ENCODE data around the gene NPM1.

NPM1 gene

DNA sequence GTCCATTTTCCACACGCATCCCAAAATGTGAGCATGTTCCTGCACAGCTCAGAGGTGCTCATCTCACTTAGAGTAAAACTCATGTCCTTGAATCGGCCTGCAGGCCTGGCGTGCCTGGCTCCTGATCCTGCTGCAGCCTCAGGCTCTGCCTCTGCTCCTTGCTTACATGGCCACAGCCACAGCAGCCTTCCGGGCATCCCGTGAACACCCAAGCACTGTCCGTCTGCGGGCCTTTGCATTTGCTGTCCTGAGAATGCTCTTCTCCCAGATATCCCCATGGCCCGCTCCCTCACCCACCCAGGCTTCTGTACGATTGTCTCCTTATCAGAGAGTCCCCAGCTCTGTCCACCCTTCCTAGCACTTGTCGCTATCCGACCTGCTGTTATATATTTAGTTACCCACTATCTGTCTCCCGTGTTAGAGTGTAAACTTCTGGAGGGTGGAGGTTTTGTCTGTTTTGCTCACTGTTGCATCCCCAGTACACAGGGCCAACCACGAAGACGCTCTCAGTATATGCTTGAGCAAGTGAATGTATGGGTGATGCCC is 53.7 kb downstream of the NPM1 start:
- no peak overlapping the region for H2AFZ ChIP-seq (ENCODE audit: low read depth, low read length)
- 95% methylated on average over 13 of the region's 14 CpGs for WGBS
- no peak overlapping the region for H3K4ac ChIP-seq (ENCODE audit: low read depth in 1 of 2, low read length in 2 of 2)
- H3K23ac ChIP-seq (ENCODE audit: low read length in 2 of 2) = peak overlapping the region in 1 of 2 experiments; percentile 46
- H4K8ac ChIP-seq (ENCODE audit: low read length) = no peak overlapping the region
- no peak for DNase-seq
- no peak overlapping the region for H3K18ac ChIP-seq (ENCODE audit: low read depth in 1 of 2, low read length in 2 of 2)
- peaks cover 15% of the 10 kb centered on the region for H3K4me1 ChIP-seq (ENCODE audit: control insufficient read depth, insufficient read depth, low read depth, low read length)
- H3K27me3 ChIP-seq (ENCODE audit: control insufficient read depth in 1 of 2, insufficient read depth in 1 of 2, low read length in 2 of 2) = peaks cover 0 to 5% of the 10 kb centered on the region in 2 experiments
- peaks cover 2% of the 10 kb centered on the region in 2 experiments for H3K36me3 ChIP-seq (ENCODE audit: control insufficient read depth in 1 of 2, insufficient read depth in 2 of 2, low read depth in 1 of 2, low read length in 2 of 2)
- H2BK5ac ChIP-seq (ENCODE audit: low read depth, low read length, poor library complexity, severe bottlenecking) = no peak overlapping the region
- H3K4me2 ChIP-seq (ENCODE audit: low read length, poor library complexity, severe bottlenecking) = no peak overlapping the region
- no peak overlapping the region for H2BK15ac ChIP-seq (ENCODE audit: low read depth, poor library complexity, severe bottlenecking)
- no peak overlapping the region for H2AK5ac ChIP-seq (ENCODE audit: low read length, severe bottlenecking)
- no peaks in the 10 kb centered on the region for H3K9me3 ChIP-seq (ENCODE audit: control insufficient read depth, low read length)
- H3K27ac ChIP-seq (ENCODE audit: low read length, poor library complexity, severe bottlenecking) = no peak overlapping the region
- no peak overlapping the region for H3K14ac ChIP-seq (ENCODE audit: low read length in 2 of 2)
- H3K9ac ChIP-seq (ENCODE audit: low read length) = no peak overlapping the region
- H3K4me3 ChIP-seq (ENCODE audit: insufficient read depth in 1 of 2, low read depth in 1 of 2, low read length in 2 of 2) = no peak overlapping the region
- H4K91ac ChIP-seq (ENCODE audit: low read length) = peak overlapping the region; percentile 54
- no peak overlapping the region for H2BK120ac ChIP-seq (ENCODE audit: low read depth, low read length)
- no peaks in the 10 kb centered on the region for H3K79me1 ChIP-seq (replicated peaks; ENCODE audit: low read length, poor library complexity, severe bottlenecking)
- no peak overlapping the region for H2BK12ac ChIP-seq (ENCODE audit: low read length in 2 of 2)

DNA sequence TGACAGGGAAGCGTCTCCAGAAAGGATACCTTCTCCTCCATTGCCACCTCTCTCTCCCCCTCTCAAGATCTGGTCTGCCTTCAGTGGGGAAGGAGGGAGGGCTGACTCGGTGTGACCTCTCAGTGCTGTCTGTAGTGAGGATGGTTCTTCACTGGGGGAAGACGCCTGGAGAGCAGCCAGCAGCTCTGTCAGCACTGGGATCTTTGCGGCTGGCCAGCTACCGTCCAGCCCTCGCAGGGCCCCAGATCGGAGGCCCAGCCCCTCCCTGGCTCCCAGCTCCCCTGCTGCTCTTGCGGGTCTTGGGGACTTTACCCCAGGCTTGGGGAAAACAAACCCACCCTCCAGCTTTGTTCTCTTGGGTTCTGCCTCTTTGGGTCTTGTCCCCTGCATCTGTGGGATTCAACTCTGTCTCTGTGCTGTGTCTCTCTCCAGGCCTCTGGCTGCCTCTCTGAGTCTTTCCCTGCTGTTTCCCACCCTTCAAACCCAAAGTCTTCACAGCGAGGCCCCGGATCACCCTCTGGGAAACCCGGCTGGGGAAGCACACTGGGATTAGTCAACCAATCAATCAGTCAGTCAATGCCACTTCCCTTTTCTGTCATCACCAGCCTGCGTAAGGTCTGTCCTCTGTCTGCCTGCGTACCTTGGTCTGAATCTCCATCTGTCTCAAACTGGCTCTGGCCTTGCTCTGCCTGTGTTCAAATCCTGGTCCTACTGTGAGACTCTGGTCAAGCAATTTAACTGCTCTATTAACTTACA is 54.8 kb downstream of the NPM1 start:
- Histone ChIP-seq H3K27ac (ENCODE audit: low read length, poor library complexity, severe bottlenecking) (no peak overlapping the region), H3K9me3 (ENCODE audit: control insufficient read depth, low read length) (no peaks in the 10 kb centered on the region)

DNA sequence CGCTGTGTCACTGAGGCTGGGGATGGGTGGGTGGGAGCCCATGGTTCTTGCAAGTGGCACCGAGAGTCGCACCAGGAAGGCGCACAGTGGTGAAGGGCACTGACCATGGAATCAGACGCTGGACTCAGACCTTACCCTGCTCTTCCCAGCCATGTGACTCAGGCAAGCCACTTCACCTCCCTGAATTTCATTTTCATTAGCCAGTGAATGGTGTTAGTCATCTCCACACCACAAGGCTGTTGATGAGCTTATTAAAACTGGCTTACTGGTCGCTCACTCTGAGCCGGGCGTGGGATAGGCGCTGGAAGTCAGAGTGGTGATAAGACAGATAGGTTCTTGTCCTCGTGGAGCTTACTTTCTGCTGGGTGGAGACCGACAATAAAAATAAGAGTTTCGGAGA is 56.9 kb downstream of the NPM1 start:
- Histone ChIP-seq H2BK120ac (ENCODE audit: low read depth, low read length) (no peak overlapping the region), H4K8ac (ENCODE audit: low read length) (no peak overlapping the region), H2BK5ac (ENCODE audit: low read depth, low read length, poor library complexity, severe bottlenecking) (no peak overlapping the region), H3K4ac (ENCODE audit: low read depth in 1 of 2, low read length in 2 of 2) (no peak overlapping the region), H3K14ac (ENCODE audit: low read length in 2 of 2) (no peak overlapping the region), H3K18ac (ENCODE audit: low read depth in 1 of 2, low read length in 2 of 2) (no peak overlapping the region), H3K4me3 (ENCODE audit: insufficient read depth in 1 of 2, low read depth in 1 of 2, low read length in 2 of 2) (no peak overlapping the region), H3K9me3 (ENCODE audit: control insufficient read depth, low read length) (no peaks in the 10 kb centered on the region), H3K23ac (ENCODE audit: low read length in 2 of 2) (no peak overlapping the region), H3K4me1 (ENCODE audit: control insufficient read depth, insufficient read depth, low read depth, low read length) (peaks cover 18% of the 10 kb centered on the region), H3K36me3 (ENCODE audit: control insufficient read depth in 1 of 2, insufficient read depth in 2 of 2, low read depth in 1 of 2, low read length in 2 of 2) (peaks cover 0 to 2% of the 10 kb centered on the region in 2 experiments), H2AFZ (ENCODE audit: low read depth, low read length) (no peak overlapping the region), H3K27ac (ENCODE audit: low read length, poor library complexity, severe bottlenecking) (no peak overlapping the region), H3K9ac (ENCODE audit: low read length) (no peak overlapping the region), H3K4me2 (ENCODE audit: low read length, poor library complexity, severe bottlenecking) (no peak overlapping the region), H2BK12ac (ENCODE audit: low read length in 2 of 2) (no peak overlapping the region), H2BK15ac (ENCODE audit: low read depth, poor library complexity, severe bottlenecking) (no peak overlapping the region), H3K79me1 (replicated peaks; ENCODE audit: low read length, poor library complexity, severe bottlenecking) (no peaks in the 10 kb centered on the region), H3K27me3 (ENCODE audit: control insufficient read depth in 1 of 2, insufficient read depth in 1 of 2, low read length in 2 of 2) (peaks cover 0 to 9% of the 10 kb centered on the region in 2 experiments), H4K91ac (ENCODE audit: low read length) (no peak overlapping the region), H2AK5ac (ENCODE audit: low read length, severe bottlenecking) (no peak overlapping the region)
- peak; percentile 31 for DNase-seq
- 90% methylated on average over 12 of the region's 12 CpGs for WGBS

More for the DNA sequence above, 54.8 kb downstream of the NPM1 start:
- Histone ChIP-seq H2BK120ac (ENCODE audit: low read depth, low read length) (no peak overlapping the region), H2BK5ac (ENCODE audit: low read depth, low read length, poor library complexity, severe bottlenecking) (no peak overlapping the region), H4K8ac (ENCODE audit: low read length) (peak overlapping the region; percentile 1), H3K23ac (ENCODE audit: low read length in 2 of 2) (no peak overlapping the region), H3K79me1 (replicated peaks; ENCODE audit: low read length, poor library complexity, severe bottlenecking) (no peaks in the 10 kb centered on the region), H2AFZ (ENCODE audit: low read depth, low read length) (no peak overlapping the region), H3K4me1 (ENCODE audit: control insufficient read depth, insufficient read depth, low read depth, low read length) (peaks cover 18% of the 10 kb centered on the region), H3K4me3 (ENCODE audit: insufficient read depth in 1 of 2, low read depth in 1 of 2, low read length in 2 of 2) (no peak overlapping the region), H3K18ac (ENCODE audit: low read depth in 1 of 2, low read length in 2 of 2) (peak overlapping the region in 1 of 2 experiments; percentile 3), H3K14ac (ENCODE audit: low read length in 2 of 2) (peak overlapping the region in 1 of 2 experiments; percentile 18), H3K9ac (ENCODE audit: low read length) (peak overlapping the region; percentile 8), H3K4ac (ENCODE audit: low read depth in 1 of 2, low read length in 2 of 2) (no peak overlapping the region), H2AK5ac (ENCODE audit: low read length, severe bottlenecking) (no peak overlapping the region), H2BK12ac (ENCODE audit: low read length in 2 of 2) (peak overlapping the region in 1 of 2 experiments; percentile 39), H3K4me2 (ENCODE audit: low read length, poor library complexity, severe bottlenecking) (no peak overlapping the region), H2BK15ac (ENCODE audit: low read depth, poor library complexity, severe bottlenecking) (no peak overlapping the region), H3K36me3 (ENCODE audit: control insufficient read depth in 1 of 2, insufficient read depth in 2 of 2, low read depth in 1 of 2, low read length in 2 of 2) (peaks cover 0 to 2% of the 10 kb centered on the region in 2 experiments), H4K91ac (ENCODE audit: low read length) (no peak overlapping the region), H3K27me3 (ENCODE audit: control insufficient read depth in 1 of 2, insufficient read depth in 1 of 2, low read length in 2 of 2) (peaks cover 0 to 5% of the 10 kb centered on the region in 2 experiments)
- 53% methylated on average over 12 of the region's 13 CpGs for WGBS
- DNase-seq = peak; percentile 60

DNA sequence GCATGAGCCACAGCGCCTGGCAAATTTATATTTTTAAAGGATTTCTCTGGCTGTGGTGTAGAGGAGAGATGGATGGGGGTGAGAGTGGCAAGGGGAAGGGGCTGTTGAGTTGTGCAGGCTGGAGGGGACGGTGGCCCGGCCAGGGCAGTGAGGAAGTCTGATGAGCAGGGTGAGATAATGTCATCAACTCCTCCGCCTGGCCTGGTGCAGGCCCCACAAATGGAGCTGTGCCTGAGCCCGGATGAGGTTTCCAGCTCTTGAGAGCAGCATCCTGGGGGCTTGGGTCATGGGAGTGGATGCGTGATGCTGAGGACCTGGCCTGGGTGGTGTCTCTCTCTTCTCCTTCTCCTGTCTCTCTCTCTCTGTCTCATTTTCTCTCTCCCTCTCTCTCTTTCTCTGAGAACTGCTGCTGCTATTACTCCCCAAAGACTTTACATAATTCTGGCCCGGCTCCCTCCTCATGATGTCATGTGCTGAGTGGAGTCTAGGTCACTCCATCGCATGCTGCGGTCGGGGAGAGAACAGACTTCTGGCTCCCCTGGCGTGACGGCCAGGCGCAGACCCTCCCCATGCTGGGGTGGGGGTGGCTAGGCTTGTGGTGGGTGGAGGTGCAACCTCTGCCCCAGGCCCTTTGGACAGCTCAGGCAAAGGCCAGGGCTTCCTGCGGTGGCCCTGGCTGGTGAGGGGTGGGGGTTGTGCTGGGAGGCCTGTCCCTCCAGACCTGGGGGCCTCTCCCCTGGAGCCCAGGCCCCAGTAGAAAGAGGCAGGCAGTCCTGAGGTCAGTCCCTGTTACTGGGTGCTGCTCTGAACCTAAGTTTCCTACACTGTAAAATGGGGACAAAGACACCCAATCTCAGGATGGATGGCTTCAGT is 58.2 kb downstream of the NPM1 start:
- peak; percentile 41 for DNase-seq
- Histone ChIP-seq H3K4me1 (ENCODE audit: control insufficient read depth, insufficient read depth, low read depth, low read length) (peaks cover 26% of the 10 kb centered on the region), H4K8ac (ENCODE audit: low read length) (no peak overlapping the region), H2BK12ac (ENCODE audit: low read length in 2 of 2) (no peak overlapping the region), H2AK5ac (ENCODE audit: low read length, severe bottlenecking) (no peak overlapping the region), H3K27me3 (ENCODE audit: control insufficient read depth in 1 of 2, insufficient read depth in 1 of 2, low read length in 2 of 2) (peaks cover 0 to 4% of the 10 kb centered on the region in 2 experiments), H3K27ac (ENCODE audit: low read length, poor library complexity, severe bottlenecking) (no peak overlapping the region), H2BK5ac (ENCODE audit: low read depth, low read length, poor library complexity, severe bottlenecking) (no peak overlapping the region), H3K4me2 (ENCODE audit: low read length, poor library complexity, severe bottlenecking) (no peak overlapping the region), H2BK15ac (ENCODE audit: low read depth, poor library complexity, severe bottlenecking) (no peak overlapping the region), H2AFZ (ENCODE audit: low read depth, low read length) (no peak overlapping the region), H3K18ac (ENCODE audit: low read depth in 1 of 2, low read length in 2 of 2) (no peak overlapping the region), H2BK120ac (ENCODE audit: low read depth, low read length) (no peak overlapping the region), H3K14ac (ENCODE audit: low read length in 2 of 2) (no peak overlapping the region), H3K4ac (ENCODE audit: low read depth in 1 of 2, low read length in 2 of 2) (no peak overlapping the region), H3K79me1 (replicated peaks; ENCODE audit: low read length, poor library complexity, severe bottlenecking) (no peaks in the 10 kb centered on the region), H3K36me3 (ENCODE audit: control insufficient read depth in 1 of 2, insufficient read depth in 2 of 2, low read depth in 1 of 2, low read length in 2 of 2) (peaks cover 0 to 2% of the 10 kb centered on the region in 2 experiments), H3K9me3 (ENCODE audit: control insufficient read depth, low read length) (no peaks in the 10 kb centered on the region), H4K91ac (ENCODE audit: low read length) (no peak overlapping the region), H3K9ac (ENCODE audit: low read length) (peak overlapping the region; percentile 71), H3K4me3 (ENCODE audit: insufficient read depth in 1 of 2, low read depth in 1 of 2, low read length in 2 of 2) (peak overlapping the region in 1 of 2 experiments; percentile 8), H3K23ac (ENCODE audit: low read length in 2 of 2) (no peak overlapping the region)
- WGBS = 79% methylated on average over 13 of the region's 14 CpGs
